GM23248 (cell line): Measurements from ENCODE around the gene ERC1. TPM values are rescaled to one million over a fixed set of nuclear protein-coding genes. Genes with fewer than 3 reads are reported as not detected.
"Not testable (repeated sequence)": the region's sequence is repeated elsewhere in the genome, so short reads cannot be mapped to it uniquely, and the experiment has no call there.

Experiments used
- DNase-seq: peaks from one replicate; pipeline ENCODE4 v3.0.0-alpha.2; 2015
- H2AFZ ChIP-seq: fragments of 200-600 bp; sonication (generic); 2 replicates; pipeline ENCODE4 v1.6.1; 2016; ENCODE audit warnings: antibody characterized with exemption
- H3F3A ChIP-seq: fragments of 200-600 bp; sonication (generic); 2 replicates; pipeline ENCODE4 v1.6.1; 2016; ENCODE audit warnings: mild to moderate bottlenecking, antibody characterized with exemption, mixed run types; ENCODE audit not compliant: insufficient read depth
- H3K27ac ChIP-seq: fragments of 200-600 bp; sonication (generic); 2 replicates; pipeline ENCODE4 v1.5.1; 2016; ENCODE audit warnings: mild to moderate bottlenecking
- H3K27me3 ChIP-seq: fragments of 200-600 bp; sonication (generic); replicated peaks from 2 replicates; pipeline ENCODE4 v1.6.1; 2016; ENCODE audit warnings: mild to moderate bottlenecking; ENCODE audit not compliant: insufficient read depth
- H3K36me3 ChIP-seq: fragments of 200-600 bp; sonication (generic); 2 replicates; pipeline ENCODE4 v1.6.1; 2016; ENCODE audit warnings: low read depth, mild to moderate bottlenecking
- H3K4me1 ChIP-seq: fragments of 200-600 bp; sonication (generic); 2 replicates; pipeline ENCODE4 v1.6.1; 2016; ENCODE audit warnings: mild to moderate bottlenecking; ENCODE audit not compliant: insufficient read depth
- H3K4me2 ChIP-seq: fragments of 200-600 bp; sonication (generic); one replicate; pipeline ENCODE4 v1.6.1; 2016; ENCODE audit warnings: mild to moderate bottlenecking; ENCODE audit not compliant: unreplicated experiment
- H3K4me3 ChIP-seq: fragments of 200-600 bp; sonication (generic); 2 replicates; pipeline ENCODE4 v1.5.1; 2016; ENCODE audit warnings: mild to moderate bottlenecking
- H3K79me2 ChIP-seq: fragments of 200-600 bp; sonication (generic); 2 replicates; pipeline ENCODE4 v1.6.1; 2016; ENCODE audit warnings: mild to moderate bottlenecking; ENCODE audit not compliant: insufficient read depth
- H3K9ac ChIP-seq: fragments of 200-600 bp; sonication (generic); 2 replicates; pipeline ENCODE4 v1.6.1; 2016; ENCODE audit warnings: mild to moderate bottlenecking
- H3K9me2 ChIP-seq: fragments of 200-600 bp; sonication (generic); 2 replicates; pipeline ENCODE4 v1.6.1; 2016; ENCODE audit warnings: mixed run types, mild to moderate bottlenecking, moderate library complexity; ENCODE audit not compliant: insufficient read depth
- H3K9me3 ChIP-seq: fragments of 200-600 bp; sonication (generic); one replicate; pipeline ENCODE4 v1.6.1; 2017; ENCODE audit warnings: low read depth
- H4K20me1 ChIP-seq: fragments of 200-600 bp; sonication (generic); 2 replicates; pipeline ENCODE4 v1.6.0; 2016; ENCODE audit not compliant: insufficient read depth
- EZH2 ChIP-seq: fragments of 200-600 bp; sonication (generic); IDR thresholded peaks from 2 replicates; pipeline ENCODE4 v1.6.1; 2018; ENCODE audit warnings: antibody characterized with exemption, mild to moderate bottlenecking; ENCODE audit not compliant: insufficient read depth, poor library complexity, severe bottlenecking
- EZH2phosphoT487 ChIP-seq: fragments of 200-600 bp; sonication (generic); IDR thresholded peaks from 2 replicates; pipeline ENCODE4 v1.6.1; 2018; ENCODE audit warnings: antibody characterized with exemption, moderate library complexity, mild to moderate bottlenecking, low read depth; ENCODE audit not compliant: insufficient read depth
- whole genome bisulfite sequencing, 2 experiments: methylation state at CpG; one replicate each; pipeline ENCODE4 v1.1.6; 2015 to 2017; ENCODE audit warnings: low lambda C conversion rate in 2 of 2, low coverage in 1 of 2; ENCODE audit errors: missing lambda C conversion rate in 2 of 2; 5-methylcytosine and 5-hydroxymethylcytosine counted together
- in situ Hi-C: fragments of 300-500 bp; cut with MboI; formaldehyde crosslinking; loops from 2 replicates; pipeline ENCODE4 v1.15.0; 2020
- polyA plus RNA-seq: library from polyadenylated mRNA; unstranded; fragments of >200 nt; fragmentation: Nextera tagmentation; extraction: Ambion mirVana; gene quantifications from 2 replicates; pipeline ENCODE4 v1.2.1, GENCODE V29; 2016
- total RNA-seq: library from RNA; depleted of rRNA; stranded (reverse); fragments of >200 nt; shearing (Covaris generic); gene quantifications from 2 replicates; pipeline ENCODE4 v1.2.3, GENCODE V29; 2014

The ERC1 gene
- total and polyA plus RNA-seq, 2 experiments from 2014 or later: 21.5 to 23.3 TPM

- 87 to 89% methylated on average over 10 of the region's 10 CpGs for WGBS, 2 experiments
- no peak overlapping the region for H3K27ac ChIP-seq
- no peak overlapping the region for H3K9ac ChIP-seq
- no peak overlapping the region for H3K4me2 ChIP-seq
- no peak overlapping the region for H2AFZ ChIP-seq
- no peak for DNase-seq
- H3K4me1 ChIP-seq: no peaks in the 10 kb centered on the region
- no peaks in the 10 kb centered on the region for H3K27me3 ChIP-seq
- H3F3A ChIP-seq: no peaks in the 10 kb centered on the region
- no peaks in the 10 kb centered on the region for H3K36me3 ChIP-seq
- in situ Hi-C loops: no loop called here
- H3K79me2 ChIP-seq: peaks cover 43% of the 10 kb centered on the region
- no peaks in the 10 kb centered on the region for H4K20me1 ChIP-seq
- H3K4me3 ChIP-seq: no peak overlapping the region
- no peaks in the 10 kb centered on the region for H3K9me3 ChIP-seq
- no peak for TF ChIP-seq EZH2
- TF ChIP-seq EZH2phosphoT487: no peak
- no peaks in the 10 kb centered on the region for H3K9me2 ChIP-seq
These were observed 347.6 kb downstream of the ERC1 start for GRCh38 chr12:1338483-1339177.

- H3K4me3 ChIP-seq, H3K27me3 ChIP-seq, H3K27ac ChIP-seq, H3F3A ChIP-seq, H3K9me3 ChIP-seq, H3K4me1 ChIP-seq, H3K9ac ChIP-seq, DNase-seq, H4K20me1 ChIP-seq, H3K9me2 ChIP-seq, in situ Hi-C loops, H3K4me2 ChIP-seq, H3K36me3 ChIP-seq, H2AFZ ChIP-seq: not testable (repeated sequence)
- WGBS, 2 experiments: 80 to 95% methylated on average over 3 to 7 of the region's 8 CpGs
- peaks cover 39% of the 10 kb centered on the region for H3K79me2 ChIP-seq
These were observed 348.1 kb downstream of the ERC1 start for GRCh38 chr12:1339178-1339541.

- 90 to 94% methylated on average over 7 of the region's 7 CpGs for WGBS, 2 experiments
- no peak overlapping the region for H3K4me3 ChIP-seq
- no peak for DNase-seq
- no peaks in the 10 kb centered on the region for H3K4me1 ChIP-seq
- no peaks in the 10 kb centered on the region for H3K9me2 ChIP-seq
- no peak overlapping the region for H2AFZ ChIP-seq
- no peaks in the 10 kb centered on the region for H3K9me3 ChIP-seq
- no peaks in the 10 kb centered on the region for H4K20me1 ChIP-seq
- no peak overlapping the region for H3K27ac ChIP-seq
- no peak overlapping the region for H3K9ac ChIP-seq
- in situ Hi-C loops: no loop called here
- no peaks in the 10 kb centered on the region for H3K36me3 ChIP-seq
- no peaks in the 10 kb centered on the region for H3F3A ChIP-seq
- peaks cover 33% of the 10 kb centered on the region for H3K79me2 ChIP-seq
- TF ChIP-seq EZH2 (no peak), EZH2phosphoT487 (no peak)
- H3K27me3 ChIP-seq: no peaks in the 10 kb centered on the region
- no peak overlapping the region for H3K4me2 ChIP-seq
These were observed 348.7 kb downstream of the ERC1 start for GRCh38 chr12:1339618-1340319.

- H4K20me1 ChIP-seq, in situ Hi-C loops, H3K4me1 ChIP-seq, H3K36me3 ChIP-seq, H3K4me3 ChIP-seq, H3F3A ChIP-seq, H3K9me3 ChIP-seq, DNase-seq, H3K9ac ChIP-seq, H2AFZ ChIP-seq, H3K27me3 ChIP-seq, H3K27ac ChIP-seq, H3K9me2 ChIP-seq, H3K4me2 ChIP-seq: not testable (repeated sequence)
- 91 to 94% methylated on average over 6 of the region's 6 CpGs for WGBS, 2 experiments
- peaks cover 21% of the 10 kb centered on the region for H3K79me2 ChIP-seq
These were observed 350.2 kb downstream of the ERC1 start for GRCh38 chr12:1341270-1341669.
